ENCODE measurements around the gene PUM2.

GRCh38 chr2:20264629-20265028 lies 86.0 kb downstream of the PUM2 start:
- TF ChIP-seq CTCF (IDR thresholded peaks at IDR 0.05; ENCODE audit: low read depth, low read length) (no peak), EZH2phosphoT487 (IDR thresholded peaks at IDR 0.05; ENCODE audit: low read depth) (no peak)

All from OCI-LY3 (cell line).